ENCODE measurements around the gene FANCC.

DNA sequence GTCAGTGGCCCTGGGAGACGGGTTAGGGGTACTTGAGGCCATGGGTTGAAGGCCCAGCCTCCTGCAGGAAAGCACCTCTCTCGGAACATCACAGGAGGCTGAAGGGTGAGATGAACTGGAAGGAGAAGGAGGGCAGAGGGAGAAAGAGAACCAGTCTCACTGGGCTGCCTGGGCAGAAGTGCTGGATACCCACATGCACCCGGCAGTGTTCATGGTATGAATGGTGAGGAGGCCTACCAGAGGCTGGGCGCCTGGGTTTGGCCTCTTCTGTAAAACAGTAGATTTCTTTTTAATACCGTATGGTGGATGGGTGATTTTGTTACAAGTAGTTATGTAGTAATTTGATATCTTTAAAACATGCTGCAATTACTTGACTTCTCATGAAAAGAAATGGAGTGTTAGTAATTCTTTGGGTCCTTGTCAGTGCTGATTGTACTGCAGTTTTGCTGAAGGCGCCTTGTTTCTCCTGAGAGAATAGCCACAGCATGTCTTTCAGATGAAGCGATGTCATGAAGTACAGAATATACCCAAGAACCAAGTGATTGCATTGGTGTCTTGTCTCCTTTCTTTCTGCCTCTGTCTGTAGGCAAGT, 258.6 kb downstream of the FANCC start:
- TF ChIP-seq, protein P1, sequence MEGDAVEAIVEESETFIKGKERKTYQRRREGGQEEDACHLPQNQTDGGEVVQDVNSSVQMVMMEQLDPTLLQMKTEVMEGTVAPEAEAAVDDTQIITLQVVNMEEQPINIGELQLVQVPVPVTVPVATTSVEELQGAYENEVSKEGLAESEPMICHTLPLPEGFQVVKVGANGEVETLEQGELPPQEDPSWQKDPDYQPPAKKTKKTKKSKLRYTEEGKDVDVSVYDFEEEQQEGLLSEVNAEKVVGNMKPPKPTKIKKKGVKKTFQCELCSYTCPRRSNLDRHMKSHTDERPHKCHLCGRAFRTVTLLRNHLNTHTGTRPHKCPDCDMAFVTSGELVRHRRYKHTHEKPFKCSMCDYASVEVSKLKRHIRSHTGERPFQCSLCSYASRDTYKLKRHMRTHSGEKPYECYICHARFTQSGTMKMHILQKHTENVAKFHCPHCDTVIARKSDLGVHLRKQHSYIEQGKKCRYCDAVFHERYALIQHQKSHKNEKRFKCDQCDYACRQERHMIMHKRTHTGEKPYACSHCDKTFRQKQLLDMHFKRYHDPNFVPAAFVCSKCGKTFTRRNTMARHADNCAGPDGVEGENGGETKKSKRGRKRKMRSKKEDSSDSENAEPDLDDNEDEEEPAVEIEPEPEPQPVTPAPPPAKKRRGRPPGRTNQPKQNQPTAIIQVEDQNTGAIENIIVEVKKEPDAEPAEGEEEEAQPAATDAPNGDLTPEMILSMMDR (IDR thresholded peaks at IDR 0.05; ENCODE audit: borderline replicate concordance, extremely low read depth, low read length, poor library complexity, severe bottlenecking), result no peak
- TF ChIP-seq EZH2 (IDR thresholded peaks at IDR 0.05; ENCODE audit: borderline replicate concordance, low read depth, low read length, severe bottlenecking), result no peak

Data from DND-41 (cell line).